Measurements from ENCODE around the gene IZUMO4. TPM values are rescaled to one million over a fixed set of nuclear protein-coding genes. Genes with fewer than 3 reads are reported as not detected.

IZUMO4 gene
- total and polyA plus RNA-seq, 10 of the 15 experiments (the other 5 are each of a cell fraction or from before 2014, with no cell fraction given), result 0.53 to 27.1 (median 7.5) TPM

GRCh38 chr19:2111886-2112285, 15.2 kb downstream of the IZUMO4 start:
- peak; percentile 50; the same call in 1 of the 2 replicates for TF ChIP-seq POLR2A (IDR thresholded peaks at IDR 0.05; ENCODE audit: low read depth, low read length)
- TF ChIP-seq, protein P1, sequence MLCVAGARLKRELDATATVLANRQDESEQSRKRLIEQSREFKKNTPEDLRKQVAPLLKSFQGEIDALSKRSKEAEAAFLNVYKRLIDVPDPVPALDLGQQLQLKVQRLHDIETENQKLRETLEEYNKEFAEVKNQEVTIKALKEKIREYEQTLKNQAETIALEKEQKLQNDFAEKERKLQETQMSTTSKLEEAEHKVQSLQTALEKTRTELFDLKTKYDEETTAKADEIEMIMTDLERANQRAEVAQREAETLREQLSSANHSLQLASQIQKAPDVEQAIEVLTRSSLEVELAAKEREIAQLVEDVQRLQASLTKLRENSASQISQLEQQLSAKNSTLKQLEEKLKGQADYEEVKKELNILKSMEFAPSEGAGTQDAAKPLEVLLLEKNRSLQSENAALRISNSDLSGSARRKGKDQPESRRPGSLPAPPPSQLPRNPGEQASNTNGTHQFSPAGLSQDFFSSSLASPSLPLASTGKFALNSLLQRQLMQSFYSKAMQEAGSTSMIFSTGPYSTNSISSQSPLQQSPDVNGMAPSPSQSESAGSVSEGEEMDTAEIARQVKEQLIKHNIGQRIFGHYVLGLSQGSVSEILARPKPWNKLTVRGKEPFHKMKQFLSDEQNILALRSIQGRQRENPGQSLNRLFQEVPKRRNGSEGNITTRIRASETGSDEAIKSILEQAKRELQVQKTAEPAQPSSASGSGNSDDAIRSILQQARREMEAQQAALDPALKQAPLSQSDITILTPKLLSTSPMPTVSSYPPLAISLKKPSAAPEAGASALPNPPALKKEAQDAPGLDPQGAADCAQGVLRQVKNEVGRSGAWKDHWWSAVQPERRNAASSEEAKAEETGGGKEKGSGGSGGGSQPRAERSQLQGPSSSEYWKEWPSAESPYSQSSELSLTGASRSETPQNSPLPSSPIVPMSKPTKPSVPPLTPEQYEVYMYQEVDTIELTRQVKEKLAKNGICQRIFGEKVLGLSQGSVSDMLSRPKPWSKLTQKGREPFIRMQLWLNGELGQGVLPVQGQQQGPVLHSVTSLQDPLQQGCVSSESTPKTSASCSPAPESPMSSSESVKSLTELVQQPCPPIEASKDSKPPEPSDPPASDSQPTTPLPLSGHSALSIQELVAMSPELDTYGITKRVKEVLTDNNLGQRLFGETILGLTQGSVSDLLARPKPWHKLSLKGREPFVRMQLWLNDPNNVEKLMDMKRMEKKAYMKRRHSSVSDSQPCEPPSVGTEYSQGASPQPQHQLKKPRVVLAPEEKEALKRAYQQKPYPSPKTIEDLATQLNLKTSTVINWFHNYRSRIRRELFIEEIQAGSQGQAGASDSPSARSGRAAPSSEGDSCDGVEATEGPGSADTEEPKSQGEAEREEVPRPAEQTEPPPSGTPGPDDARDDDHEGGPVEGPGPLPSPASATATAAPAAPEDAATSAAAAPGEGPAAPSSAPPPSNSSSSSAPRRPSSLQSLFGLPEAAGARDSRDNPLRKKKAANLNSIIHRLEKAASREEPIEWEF (IDR thresholded peaks at IDR 0.05; ENCODE audit: insufficient replicate concordance, low read depth, low read length), result no peak
- ATAC-seq, result no peak
- in situ Hi-C loops (cut with MboI) (no loop called here), intact Hi-C loops (cut with micrococcal nuclease; ENCODE audit: unreplicated experiment) (no loop called here)
- Histone ChIP-seq H3K4me2 (ENCODE audit: control insufficient read depth, insufficient read depth) (no peak overlapping the region), H4K20me1 (ENCODE audit: control insufficient read depth, insufficient read depth) (no peaks in the 10 kb centered on the region), H3K27me3 (replicated peaks in 1 of 2; ENCODE audit: control insufficient read depth in 2 of 2, insufficient read depth in 2 of 2, low read length in 1 of 2) (no peaks in the 10 kb centered on the region), H2AFZ (ENCODE audit: control insufficient read depth, low read depth, low read length) (no peak overlapping the region), H3K27ac (ENCODE audit: control insufficient read depth, insufficient read depth) (no peak overlapping the region), H3K9me3 (replicated peaks; ENCODE audit: control insufficient read depth, insufficient read depth, low read length) (no peaks in the 10 kb centered on the region), H3K36me3 (ENCODE audit: control insufficient read depth in 2 of 2, insufficient read depth in 2 of 2, low read length in 1 of 2) (peaks cover 16 to 75% of the 10 kb centered on the region in 2 experiments; a peak in 3 of 4 replicates), H3K9ac (ENCODE audit: control insufficient read depth, insufficient read depth, low read length) (no peak overlapping the region), H3K4me1 (ENCODE audit: control insufficient read depth, insufficient read depth, low read length) (no peaks in the 10 kb centered on the region), H3K4me3 (no peak overlapping the region), H3K79me2 (ENCODE audit: control insufficient read depth, insufficient read depth, low read length) (no peaks in the 10 kb centered on the region)
- ChIA-PET POLR2A (no interaction called here), SMC1A (ENCODE audit: uncharacterized antibody, unreplicated experiment) (no interaction called here), RAD21 (ENCODE audit: unreplicated experiment) (no interaction called here), CTCF (no interaction called here)
- no peak for FAIRE-seq
- no TSS peak for BruUV-seq (replicated peaks)
- WGBS (ENCODE audit: insufficient coverage, insufficient replicate concordance, low lambda C conversion rate, missing lambda C conversion rate), result 91% methylated on average over 20 of the region's 20 CpGs
- no peak for DNase-seq (ENCODE audit: low read depth, low spot score)

All from GM12878 (cell line).